T1000 (cell line): ENCODE results near the gene SOX8.
"Not testable (repeated sequence)": the region's sequence is repeated elsewhere in the genome, so short reads cannot be mapped to it uniquely, and the experiment has no call there.

ENCODE experiments used
- DNase-seq: peaks from one replicate; lab custom pipeline; 2025; ENCODE audit warnings: mixed read lengths; lab: John Stamatoyannopoulos, UW

The SOX8 gene

GRCh38 chr16:981695-982144 lies at the start of gene SOX8:
Gene SOX8 (plus strand): TSS chr16:981770. CDS start chr16:981923, 153 bp downstream.
- no peak for DNase-seq

DNA sequence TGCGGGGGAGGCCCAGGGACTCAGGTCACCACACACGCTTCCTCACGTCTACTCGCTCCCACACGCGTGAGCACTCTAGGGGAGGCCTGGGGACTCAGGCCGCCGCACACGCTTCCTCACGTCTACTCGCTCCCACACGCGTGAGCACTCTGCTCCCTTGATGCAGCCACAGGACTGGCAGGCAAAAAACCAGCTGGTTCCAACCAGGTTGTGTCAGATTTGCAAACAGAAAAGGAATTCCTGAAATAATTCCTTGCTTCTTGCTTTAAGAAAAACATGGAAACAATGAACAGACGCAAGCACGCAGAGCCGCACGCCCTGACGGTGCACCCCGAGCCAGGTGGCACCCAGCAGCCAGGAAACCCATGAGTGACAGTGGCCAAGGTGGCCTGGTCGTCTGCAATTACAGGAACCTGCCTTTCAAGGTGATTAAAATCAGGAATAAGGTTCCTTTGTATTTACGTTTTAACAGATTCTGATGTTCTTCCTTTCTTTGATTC lies 48.7 kb upstream of the SOX8 start:
- DNase-seq, result no peak

DNA sequence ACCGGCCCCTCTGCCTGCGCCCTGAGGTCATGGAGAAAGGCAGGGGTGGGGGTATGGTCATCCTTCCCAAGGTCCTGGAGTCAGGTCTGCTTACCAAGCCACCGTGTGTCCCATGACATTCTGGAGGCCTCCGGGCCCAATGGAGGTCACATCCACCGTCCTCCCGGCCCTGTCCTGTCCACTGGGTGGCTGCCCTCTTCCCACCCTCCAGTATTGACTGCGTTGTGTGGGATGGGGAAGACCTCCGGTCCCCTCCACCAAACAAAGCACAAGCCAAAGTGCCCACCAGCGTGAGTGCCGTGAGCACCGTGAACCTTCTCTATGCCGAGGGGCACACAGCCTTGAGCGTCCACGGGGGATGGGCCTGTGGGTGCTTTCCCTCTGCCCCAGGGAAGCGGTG lies 48.0 kb upstream of the SOX8 start:
- no peak for DNase-seq

GRCh38 chr16:934178-934577 lies 47.4 kb upstream of the SOX8 start:
- no peak for DNase-seq

- DNase-seq, result no peak
These were observed 45.9 kb upstream of the SOX8 start for GRCh38 chr16:935684-936083.

DNA sequence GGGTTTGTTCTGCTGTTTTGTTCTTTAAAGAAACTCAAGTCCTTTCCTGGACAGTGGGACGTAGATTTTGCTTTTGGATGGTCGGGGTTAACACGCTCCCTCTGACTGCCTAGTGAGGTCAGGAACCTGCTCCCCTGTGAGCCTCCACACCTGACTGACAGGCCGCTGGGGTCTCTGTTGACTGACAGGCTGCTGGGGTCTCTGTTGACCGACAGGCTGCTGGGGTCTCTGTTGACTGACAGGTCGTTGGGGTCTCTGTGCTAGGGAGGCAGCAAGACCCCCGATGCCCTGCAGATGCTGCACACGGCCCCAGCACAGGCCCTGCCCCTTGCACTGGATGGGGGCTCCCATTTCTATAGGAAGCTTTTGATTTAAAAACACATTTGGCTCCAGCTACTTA lies 44.3 kb upstream of the SOX8 start:
- DNase-seq, result no peak

DNA sequence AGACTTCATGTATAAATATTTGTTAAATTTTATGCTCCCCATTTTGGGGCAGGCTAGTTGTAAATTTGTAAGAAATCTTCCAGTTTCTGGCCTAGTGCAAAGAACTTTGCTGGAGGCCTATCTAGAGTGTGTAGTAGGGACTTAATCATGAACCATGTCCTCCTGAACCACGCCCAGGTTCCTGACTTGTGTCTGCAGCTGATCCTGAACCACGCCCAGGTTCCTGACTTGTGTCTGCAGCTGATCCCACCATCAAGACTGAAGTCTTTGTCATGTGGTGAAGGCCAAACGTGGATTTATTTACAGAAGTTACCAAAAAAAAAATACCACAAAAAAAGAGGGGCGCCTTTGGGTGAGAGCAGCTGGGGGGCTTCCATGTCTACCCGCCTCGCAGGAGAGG lies 43.8 kb upstream of the SOX8 start:
- DNase-seq, result no peak

GRCh38 chr16:938136-938535 lies 43.4 kb upstream of the SOX8 start:
- no peak for DNase-seq

GRCh38 chr16:938752-939151 lies 42.8 kb upstream of the SOX8 start:
- no peak for DNase-seq

- DNase-seq, result no peak
These were observed 42.3 kb upstream of the SOX8 start for GRCh38 chr16:939311-939710.

DNA sequence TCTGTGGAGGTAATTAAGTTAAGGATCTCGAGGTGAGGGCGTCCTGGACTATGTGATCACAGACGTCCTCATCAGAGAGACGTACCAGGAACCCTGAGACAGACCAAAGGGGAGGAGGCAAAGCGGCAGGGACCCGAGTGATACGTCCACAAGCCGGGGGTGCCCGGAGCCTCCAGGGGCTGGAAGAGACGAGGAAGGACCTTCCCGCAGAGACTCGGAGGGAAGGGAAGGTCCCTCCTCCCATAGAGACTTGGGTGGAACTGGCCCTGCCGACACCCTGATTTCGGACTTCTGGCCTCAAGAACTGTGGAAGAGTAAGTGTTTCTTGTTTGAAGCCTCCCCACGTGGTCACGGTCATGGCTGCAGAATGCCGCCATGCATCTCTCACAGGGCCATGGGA lies 41.6 kb upstream of the SOX8 start:
- DNase-seq, result no peak

- no peak for DNase-seq
These were observed 39.0 kb upstream of the SOX8 start for GRCh38 chr16:942436-943060.

- DNase-seq, result no peak
These were observed 37.6 kb upstream of the SOX8 start for GRCh38 chr16:943971-944370.

DNA sequence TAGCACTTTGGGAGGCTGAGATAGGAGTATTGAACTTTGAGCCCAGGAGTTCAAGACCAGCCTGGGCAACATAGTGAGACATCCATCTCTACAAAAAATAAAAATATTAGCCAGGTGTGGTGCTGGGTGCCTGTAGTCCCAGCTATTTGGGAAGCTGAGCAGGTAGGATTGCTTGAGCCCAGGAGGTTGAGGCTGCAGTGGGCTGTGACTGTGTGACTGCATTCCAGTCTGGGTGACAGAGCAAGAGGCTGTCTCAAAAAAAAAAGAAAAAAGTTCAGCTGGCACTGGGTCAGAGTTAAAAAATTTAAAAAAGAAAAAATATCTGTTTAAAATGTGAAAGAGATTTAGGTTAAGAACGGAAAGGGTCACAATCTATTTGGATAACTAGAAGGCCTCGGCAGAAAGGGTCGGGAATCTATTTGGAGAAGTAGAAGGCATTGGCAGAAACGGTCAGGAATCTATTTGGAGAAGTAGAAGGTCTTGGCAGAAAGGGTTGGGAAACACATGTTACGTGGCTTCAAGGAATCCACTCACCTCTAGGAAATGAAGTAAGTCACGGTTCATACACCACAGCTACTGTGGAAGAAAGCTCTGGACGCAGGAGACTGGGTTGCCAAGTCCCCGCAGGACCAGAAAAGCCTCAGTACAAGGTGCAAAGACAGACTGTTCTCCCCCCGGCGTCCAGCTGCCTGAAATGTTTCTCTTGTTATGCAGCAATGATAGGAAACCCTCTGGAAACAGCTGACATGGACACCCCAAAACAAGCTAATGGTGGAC lies 36.1 kb upstream of the SOX8 start:
- no peak for DNase-seq

DNA sequence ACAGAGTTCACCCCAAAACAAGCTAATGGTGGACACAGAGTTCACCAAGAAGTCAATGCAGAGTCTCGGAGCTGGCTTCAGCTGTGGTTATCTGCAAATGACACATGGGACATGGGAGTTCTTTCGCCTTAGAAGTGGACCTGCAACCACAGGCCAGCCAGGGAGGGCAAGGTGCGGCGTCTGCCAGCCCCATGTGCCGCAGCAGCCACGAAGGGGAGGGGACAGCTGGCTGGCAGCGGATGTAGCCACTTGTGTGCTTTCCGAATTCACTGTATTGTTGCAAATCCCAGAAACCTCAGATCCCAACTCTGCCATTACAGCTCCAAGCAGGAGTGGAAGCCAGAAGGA lies 35.5 kb upstream of the SOX8 start:
- no peak for DNase-seq

GRCh38 chr16:947255-947921 lies 34.2 kb upstream of the SOX8 start:
- no peak for DNase-seq

DNA sequence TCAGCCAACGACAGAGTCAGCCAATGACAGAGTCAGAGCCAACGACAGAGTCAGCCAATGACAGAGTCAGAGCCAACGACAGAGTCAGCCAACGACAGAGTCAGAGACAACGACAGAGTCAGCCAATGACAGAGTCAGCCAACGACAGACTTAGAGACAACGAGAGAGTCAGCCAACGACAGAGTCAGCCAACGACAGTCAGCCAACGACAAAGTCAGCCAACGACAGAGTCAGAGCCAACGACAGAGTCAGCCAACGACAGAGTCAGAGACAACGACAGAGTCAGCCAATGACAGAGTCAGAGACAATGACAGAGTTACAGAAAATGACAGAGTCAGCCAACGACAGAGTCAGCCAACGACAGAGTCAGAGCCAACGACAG lies 33.7 kb upstream of the SOX8 start:
- not testable (repeated sequence) for DNase-seq

GRCh38 chr16:948767-949166 lies 32.8 kb upstream of the SOX8 start:
- DNase-seq, result not testable (repeated sequence)

- not testable (repeated sequence) for DNase-seq
These were observed 30.6 kb upstream of the SOX8 start for GRCh38 chr16:950733-951573.

DNA sequence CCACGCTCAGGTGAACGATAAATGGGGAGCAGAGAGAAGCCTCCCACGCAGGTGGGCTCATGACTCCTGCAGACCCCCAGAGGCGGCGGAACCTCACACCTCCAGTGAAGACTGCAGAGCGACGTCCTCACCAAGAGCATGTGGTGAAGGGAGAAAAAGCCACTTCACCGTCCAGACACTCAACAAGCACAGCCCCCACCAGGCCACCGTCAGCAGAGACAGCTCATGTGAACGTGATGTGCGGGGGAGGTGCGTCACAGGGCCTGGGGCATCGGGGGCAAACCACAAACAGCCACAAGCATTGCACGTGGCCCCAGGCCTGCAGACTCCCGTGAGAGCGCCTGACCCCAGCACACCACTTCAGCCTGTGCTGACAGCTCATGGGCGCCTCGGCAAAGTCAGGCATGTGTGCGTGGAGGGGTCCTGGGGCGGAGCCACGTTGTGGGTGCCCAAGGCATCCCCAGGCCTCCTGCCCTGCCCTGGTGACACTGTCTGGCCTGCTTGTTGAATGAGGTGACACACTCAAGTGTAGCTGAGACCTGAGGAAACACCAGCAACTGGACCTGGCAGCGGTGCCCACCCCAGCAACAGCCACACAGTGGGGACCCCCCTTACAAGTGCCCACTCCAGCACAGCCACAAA lies 29.8 kb upstream of the SOX8 start:
- DNase-seq, result no peak

DNA sequence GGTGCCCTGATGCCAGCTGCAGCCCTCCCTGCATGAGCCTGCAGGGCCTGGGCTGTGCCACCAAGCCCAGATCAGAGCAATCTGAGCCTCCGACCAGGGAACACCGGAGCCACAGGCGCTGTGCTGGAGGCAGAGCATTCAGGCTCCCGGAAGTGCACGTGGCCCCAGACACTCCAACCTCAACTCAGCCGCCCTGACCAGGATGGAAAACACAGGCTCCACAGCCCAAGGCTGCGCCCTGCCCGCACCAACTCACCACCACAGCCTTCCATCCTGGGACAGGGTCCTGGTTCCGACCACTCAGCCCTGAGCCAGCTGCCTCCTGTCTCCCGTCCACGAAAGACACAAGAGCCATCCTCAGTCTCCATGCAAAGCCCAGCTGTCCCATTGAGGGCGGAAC lies 29.2 kb upstream of the SOX8 start:
- no peak for DNase-seq

GRCh38 chr16:953818-954217 lies 27.8 kb upstream of the SOX8 start:
- not testable (repeated sequence) for DNase-seq
